SU-DHL-6 (cell line): ENCODE results near the gene KCNK6.

Experiments used
- H2AFZ ChIP-seq: fragments of 200-600 bp; sonication (generic); 2 replicates; pipeline ENCODE4 v1.6.1; 2014; ENCODE audit warnings: low read depth, mild to moderate bottlenecking, moderate library complexity, mixed read lengths, antibody characterized with exemption, low read length; ENCODE audit not compliant: severe bottlenecking
- H3F3A ChIP-seq: fragments of 200-600 bp; shearing (Covaris generic); 2 replicates; pipeline ENCODE4 v1.6.0; 2016; ENCODE audit warnings: antibody characterized with exemption, mild to moderate bottlenecking; ENCODE audit not compliant: insufficient read depth
- H3K27ac ChIP-seq: fragments of 200-600 bp; sonication (generic); 2 replicates; pipeline ENCODE4 v1.5.1; 2016; ENCODE audit warnings: low read depth, mild to moderate bottlenecking, low read length, moderate library complexity, mixed read lengths
- H3K27me3 ChIP-seq: fragments of 200-600 bp; sonication (generic), shearing (Covaris generic); 2 replicates; pipeline ENCODE4 v1.6.0; 2014; ENCODE audit warnings: mild to moderate bottlenecking, low read length
- H3K36me3 ChIP-seq: fragments of 200-600 bp; sonication (generic); 2 replicates; pipeline ENCODE4 v1.6.1; 2014; ENCODE audit warnings: mild to moderate bottlenecking, low read length, mixed read lengths
- H3K4me2 ChIP-seq: fragments of 300-600, 200-600 bp; shearing (Covaris generic), sonication (generic); 2 replicates; pipeline ENCODE4 v1.6.0; 2014; ENCODE audit warnings: low read length, low read depth, mild to moderate bottlenecking; ENCODE audit not compliant: poor library complexity, severe bottlenecking
- H3K4me3 ChIP-seq: fragments of 200-600 bp; sonication (generic); 2 replicates; pipeline ENCODE4 v1.5.1; 2014; ENCODE audit warnings: antibody characterized with exemption, low read length, mild to moderate bottlenecking, mixed read lengths; ENCODE audit not compliant: insufficient read depth, poor library complexity, severe bottlenecking
- H3K79me2 ChIP-seq: fragments of 200-600 bp; sonication (generic); 2 replicates; pipeline ENCODE4 v1.6.1; 2014; ENCODE audit warnings: mild to moderate bottlenecking, low read length, moderate library complexity; ENCODE audit not compliant: insufficient read depth
- H3K9ac ChIP-seq: fragments of 200-600 bp; sonication (generic); 2 replicates; pipeline ENCODE4 v1.7.0; 2014; ENCODE audit warnings: mild to moderate bottlenecking, low read length
- H3K9me2 ChIP-seq: fragments of 200-600 bp; sonication (generic); replicated peaks from 2 replicates; pipeline ENCODE4 v1.6.1; 2014; ENCODE audit warnings: low read length; ENCODE audit not compliant: insufficient read depth
- H3K9me3 ChIP-seq: fragments of 200-600 bp; sonication (generic); 2 replicates; pipeline ENCODE4 v1.6.1; 2014; ENCODE audit warnings: low read length, mixed read lengths; ENCODE audit not compliant: insufficient read depth
- H4K20me1 ChIP-seq: fragments of 200-600 bp; sonication (generic); 2 replicates; pipeline ENCODE4 v1.6.1; 2014; ENCODE audit warnings: low read depth, mild to moderate bottlenecking, antibody characterized with exemption, low read length, moderate library complexity, mixed read lengths
- CTCF ChIP-seq: fragments of 200-600 bp; sonication (generic); IDR thresholded peaks from one replicate; pipeline ENCODE4 v1.5.1; 2017; ENCODE audit warnings: antibody characterized with exemption, mild to moderate bottlenecking, low read length, moderate library complexity; ENCODE audit not compliant: insufficient read depth, poor library complexity, severe bottlenecking
- EZH2phosphoT487 ChIP-seq: fragments of 200-600 bp; sonication (generic), shearing (Covaris generic); conservative IDR thresholded peaks from 2 replicates; pipeline ENCODE4 v1.6.1; 2018; ENCODE audit warnings: mild to moderate bottlenecking, antibody characterized with exemption, low read length, moderate library complexity, mixed read lengths

The KCNK6 gene

GRCh38 chr19:38285567-38285966 is 34.1 kb upstream of the KCNK6 start:
- Histone ChIP-seq H3K9ac (no peak overlapping the region), H3K79me2 (no peaks in the 10 kb centered on the region), H3K27me3 (no peaks in the 10 kb centered on the region)

GRCh38 chr19:38287604-38288003 is 32.0 kb upstream of the KCNK6 start:
- no peak overlapping the region for H3K9ac ChIP-seq
- no peaks in the 10 kb centered on the region for H3K36me3 ChIP-seq
- H3F3A ChIP-seq: no peaks in the 10 kb centered on the region
- no peak overlapping the region for H2AFZ ChIP-seq
- no peak overlapping the region for H3K4me3 ChIP-seq
- H4K20me1 ChIP-seq: no peaks in the 10 kb centered on the region
- no peaks in the 10 kb centered on the region for H3K27me3 ChIP-seq
- no peaks in the 10 kb centered on the region for H3K9me2 ChIP-seq
- H3K27ac ChIP-seq: no peak overlapping the region
- H3K9me3 ChIP-seq: no peaks in the 10 kb centered on the region
- no peak overlapping the region for H3K4me2 ChIP-seq
- TF ChIP-seq EZH2phosphoT487 (no peak), CTCF (no peak)
- H3K79me2 ChIP-seq: no peaks in the 10 kb centered on the region

More at GRCh38 chr19:38285567-38285966, 34.1 kb upstream of the KCNK6 start:
- H3K9me2 ChIP-seq: no peaks in the 10 kb centered on the region
- H3K4me2 ChIP-seq: no peak overlapping the region
- no peaks in the 10 kb centered on the region for H3K36me3 ChIP-seq
- no peaks in the 10 kb centered on the region for H3K9me3 ChIP-seq
- no peak overlapping the region for H2AFZ ChIP-seq
- no peak overlapping the region for H3K27ac ChIP-seq
- H3K4me3 ChIP-seq: no peak overlapping the region
- no peaks in the 10 kb centered on the region for H4K20me1 ChIP-seq
- no peaks in the 10 kb centered on the region for H3F3A ChIP-seq
- TF ChIP-seq CTCF (no peak), EZH2phosphoT487 (no peak)

- H3K4me3 ChIP-seq: no peak overlapping the region
- H3K4me2 ChIP-seq: no peak overlapping the region
- no peaks in the 10 kb centered on the region for H3K9me3 ChIP-seq
- no peaks in the 10 kb centered on the region for H4K20me1 ChIP-seq
- no peaks in the 10 kb centered on the region for H3F3A ChIP-seq
- no peaks in the 10 kb centered on the region for H3K9me2 ChIP-seq
- no peak overlapping the region for H3K27ac ChIP-seq
- H3K9ac ChIP-seq: no peak overlapping the region
- TF ChIP-seq EZH2phosphoT487 (no peak), CTCF (no peak)
- no peaks in the 10 kb centered on the region for H3K27me3 ChIP-seq
- no peak overlapping the region for H2AFZ ChIP-seq
- no peaks in the 10 kb centered on the region for H3K79me2 ChIP-seq
- H3K36me3 ChIP-seq: no peaks in the 10 kb centered on the region
These were observed 31.4 kb upstream of the KCNK6 start for GRCh38 chr19:38288123-38288855.
